Erythroblast (primary cell): ENCODE results near the gene ARPIN.

Experiments
- GATA1 ChIP-seq: IDR thresholded peaks from 2 replicates; pipeline ENCODE4 v1.6.1; 2011; ENCODE audit warnings: low read depth, mild to moderate bottlenecking, control low read depth, low read length, moderate library complexity
- POLR2A ChIP-seq: IDR thresholded peaks from 2 replicates; pipeline ENCODE4 v1.6.1; 2011; ENCODE audit warnings: mild to moderate bottlenecking, low read length

- TF ChIP-seq POLR2A (no peak), GATA1 (no peak)
Observed at GRCh38 chr15:89904519-89904918, 8.2 kb downstream of the ARPIN start.
